Activated T-cell treated with anti-CD3 and anti-CD28 coated beads for 1 hour (primary cell): ENCODE data around the gene BCL11B.

Experiments
- DNase-seq: peaks from one replicate; pipeline ENCODE4 v3.0.0-alpha.2; 2020; ENCODE audit warnings: low read depth

The BCL11B gene

DNA sequence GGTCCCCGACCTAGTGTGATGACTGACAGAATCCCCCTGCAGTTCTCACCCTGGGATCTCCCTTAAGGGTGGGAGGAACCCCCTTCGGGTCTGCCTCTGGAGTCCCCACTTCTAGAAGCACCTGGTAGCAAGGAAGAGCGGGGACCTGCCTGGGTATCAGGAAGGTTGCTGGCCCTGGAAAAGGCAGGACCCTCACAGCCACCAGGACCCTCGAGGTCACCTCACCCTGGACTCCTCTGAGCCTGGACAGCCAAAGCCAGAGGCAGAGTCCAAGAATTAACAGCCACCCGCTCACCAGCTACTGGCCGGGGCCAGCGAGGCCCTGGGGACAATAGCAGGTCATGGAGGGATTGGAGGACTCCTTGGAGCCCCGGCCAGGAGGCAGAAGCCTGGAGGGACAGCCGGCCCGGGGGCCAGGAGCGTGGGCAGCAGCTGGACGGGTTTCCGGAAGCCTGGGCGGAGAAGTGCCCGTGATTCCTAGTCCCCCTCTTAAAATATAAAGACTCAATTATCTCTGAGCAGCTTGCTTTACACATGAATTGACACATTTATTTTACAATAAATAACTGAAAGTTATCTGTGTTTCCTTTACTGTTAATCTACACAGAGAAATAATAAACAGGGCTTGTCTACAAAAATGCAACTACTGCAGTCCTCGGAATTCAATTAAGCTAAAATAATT lies 17.5 kb downstream of the BCL11B start:
- no peak for DNase-seq

DNA sequence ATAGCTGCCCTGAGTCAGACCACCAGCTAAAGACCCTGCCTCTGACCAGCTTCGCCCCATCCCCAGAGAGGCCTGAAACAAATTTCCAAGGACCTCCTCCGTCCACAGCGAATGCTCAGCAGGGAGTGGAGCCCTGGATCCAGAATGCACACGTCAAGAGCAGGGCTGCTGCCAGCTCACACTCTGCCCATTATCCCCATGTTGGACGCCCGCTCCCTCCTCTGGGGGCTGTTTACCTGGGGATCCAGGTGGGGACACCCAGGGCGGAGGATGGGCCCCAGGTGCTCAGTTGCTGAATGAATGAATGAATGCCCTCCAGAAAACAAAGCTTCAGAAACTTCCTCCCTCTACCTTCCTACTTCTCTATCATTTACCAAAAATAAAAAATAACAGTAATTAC lies 18.1 kb downstream of the BCL11B start:
- no peak for DNase-seq

DNA sequence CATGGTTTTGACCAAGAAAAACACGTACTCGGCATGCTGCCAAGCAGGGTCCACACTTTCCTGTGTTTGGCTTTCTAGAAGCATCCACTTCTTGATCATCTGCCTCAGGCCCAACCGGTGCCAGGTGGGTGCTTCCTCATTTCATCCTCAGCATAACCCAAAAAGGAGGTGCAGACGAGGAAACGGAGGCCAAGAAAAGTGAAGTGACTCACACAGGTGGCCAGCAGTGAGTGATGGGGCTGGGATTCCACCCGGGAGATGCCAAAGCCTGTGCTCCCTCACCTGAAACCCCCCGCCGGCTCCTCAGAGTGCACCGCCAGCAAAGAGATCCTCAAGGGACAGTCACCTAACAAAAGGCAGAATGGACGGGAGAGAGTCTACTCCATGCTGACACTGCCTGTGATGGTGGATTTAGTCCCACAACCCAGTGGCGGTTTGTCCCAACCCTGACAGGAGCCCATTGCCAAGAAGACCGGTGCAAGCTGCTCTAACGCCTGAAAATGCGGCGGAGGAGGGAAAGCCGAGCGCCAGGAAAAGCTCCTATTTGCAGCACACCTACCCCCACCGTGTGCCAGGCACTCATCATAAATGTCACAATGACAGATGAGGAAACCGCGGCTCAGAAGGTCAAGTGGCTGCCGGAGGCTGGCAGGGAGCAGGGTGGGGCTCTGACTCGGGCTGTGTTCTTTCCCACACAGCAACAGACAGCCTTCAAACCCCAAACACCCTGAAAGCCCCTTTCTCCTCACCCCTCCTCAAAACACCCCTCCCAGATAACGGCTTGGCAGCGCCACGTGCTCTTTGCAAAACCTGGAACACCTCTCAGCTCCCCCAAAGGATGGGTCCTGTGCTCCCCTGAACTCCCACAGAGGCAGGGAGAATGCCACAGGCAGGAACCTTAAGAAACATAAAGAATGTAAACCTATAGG lies 18.8 kb downstream of the BCL11B start:
- no peak for DNase-seq

DNA sequence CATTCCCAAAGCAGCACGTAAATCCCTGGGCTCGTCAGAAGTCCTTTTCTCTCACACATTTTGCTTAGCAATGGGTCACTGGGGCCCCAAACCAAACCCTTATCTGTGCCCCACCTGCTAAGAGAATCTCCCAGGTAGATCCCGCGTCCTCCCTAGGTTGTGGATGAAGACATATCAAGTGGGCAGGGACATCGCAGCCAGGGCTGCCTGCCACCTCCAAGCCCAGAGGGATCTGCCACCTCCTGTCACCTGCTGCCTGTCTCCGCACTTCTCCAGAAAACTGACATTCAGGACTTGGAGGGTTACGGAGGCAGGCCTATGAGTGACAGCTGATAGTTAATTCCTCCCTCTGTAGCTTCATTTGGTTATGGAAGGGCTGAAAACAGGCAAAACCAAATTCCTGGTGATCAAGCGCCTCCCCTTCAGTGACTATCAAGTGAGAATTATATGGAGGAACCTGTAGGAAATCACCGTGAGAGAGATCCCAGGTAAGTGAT lies 19.5 kb downstream of the BCL11B start:
- DNase-seq: no peak

DNA sequence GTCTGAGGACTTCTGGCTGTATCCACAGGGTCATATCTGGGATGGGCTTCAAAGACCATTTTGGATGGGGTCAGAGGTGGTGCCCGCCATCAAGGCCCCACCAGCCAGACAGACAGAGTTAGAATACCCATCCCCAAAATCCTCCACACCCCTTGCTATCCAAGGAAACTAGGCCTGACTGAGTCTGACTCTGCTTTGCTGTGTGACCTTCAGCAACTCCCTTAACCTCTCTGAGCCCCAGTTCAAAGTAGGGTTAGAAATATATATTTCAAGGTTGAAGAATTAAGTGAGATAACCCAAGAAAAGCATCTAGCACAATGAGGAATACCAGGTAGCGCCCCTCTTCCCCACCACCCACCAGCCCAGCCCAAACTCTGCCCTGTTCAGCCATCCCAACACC lies 20.3 kb downstream of the BCL11B start:
- DNase-seq: no peak

DNA sequence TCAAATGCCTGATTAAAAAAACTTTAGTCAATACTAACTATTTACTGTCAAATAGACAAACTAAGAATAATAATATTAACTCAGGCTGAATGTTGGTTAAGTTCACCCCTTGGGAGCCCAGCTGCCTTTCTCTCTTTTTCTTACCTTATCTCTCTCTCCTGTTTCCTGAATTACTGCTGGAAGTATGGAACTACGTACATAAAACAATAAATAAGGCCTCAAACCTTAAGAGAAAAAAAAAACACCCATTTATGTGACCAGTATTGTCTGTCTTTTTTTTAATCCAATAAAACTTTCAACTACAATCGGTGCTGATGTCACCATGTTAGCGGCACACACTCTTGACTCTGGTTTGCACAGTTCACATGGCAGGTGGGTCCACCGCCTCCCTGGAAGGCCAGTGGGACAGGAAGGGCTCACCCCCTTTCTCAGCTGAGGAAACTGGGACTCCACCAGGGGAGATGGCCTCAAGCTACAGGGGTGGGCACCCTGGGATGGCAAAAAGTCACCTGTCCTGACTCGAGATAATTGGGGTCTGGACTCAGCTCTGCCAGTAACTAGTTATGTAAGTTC lies 21.3 kb downstream of the BCL11B start:
- DNase-seq: no peak

DNA sequence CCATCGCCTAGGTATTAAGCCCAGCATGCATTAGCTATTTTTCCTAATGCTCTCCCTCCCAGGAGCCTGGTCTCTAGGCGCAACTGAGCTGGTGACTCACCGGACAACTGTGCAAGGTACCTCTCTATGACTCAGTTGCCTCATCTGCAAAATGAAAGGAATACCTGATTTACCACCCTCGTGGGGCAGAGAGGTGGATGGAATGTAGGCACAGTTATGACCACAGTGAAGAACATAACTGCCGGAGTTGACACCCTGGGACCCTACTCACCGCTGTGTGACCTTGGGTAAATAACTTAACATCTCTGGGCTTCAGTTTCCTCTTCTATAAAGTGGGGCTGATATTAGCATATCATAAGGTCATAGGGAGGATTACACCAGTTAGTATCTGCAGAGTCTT lies 22.6 kb downstream of the BCL11B start:
- no peak for DNase-seq

DNA sequence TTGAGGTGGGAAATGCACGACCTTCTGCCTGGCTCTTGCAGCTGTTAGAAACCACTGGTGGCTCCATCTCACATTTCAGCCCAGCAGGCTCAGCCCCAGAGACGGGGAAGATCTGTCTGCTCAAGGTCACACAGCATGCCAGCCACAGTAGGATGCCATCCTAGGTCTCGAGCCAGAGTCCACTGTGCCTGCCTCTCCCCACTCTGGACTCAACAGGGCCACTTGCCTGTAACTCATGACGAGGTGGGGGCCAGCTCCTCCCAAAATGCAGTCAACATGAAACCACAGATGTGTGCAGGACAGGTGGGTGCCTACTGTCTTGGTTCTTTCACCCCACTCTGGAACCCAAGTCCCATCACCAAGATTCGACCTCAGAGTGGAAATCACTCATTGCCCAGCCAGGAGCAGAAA lies 23.2 kb downstream of the BCL11B start:
- no peak for DNase-seq

DNA sequence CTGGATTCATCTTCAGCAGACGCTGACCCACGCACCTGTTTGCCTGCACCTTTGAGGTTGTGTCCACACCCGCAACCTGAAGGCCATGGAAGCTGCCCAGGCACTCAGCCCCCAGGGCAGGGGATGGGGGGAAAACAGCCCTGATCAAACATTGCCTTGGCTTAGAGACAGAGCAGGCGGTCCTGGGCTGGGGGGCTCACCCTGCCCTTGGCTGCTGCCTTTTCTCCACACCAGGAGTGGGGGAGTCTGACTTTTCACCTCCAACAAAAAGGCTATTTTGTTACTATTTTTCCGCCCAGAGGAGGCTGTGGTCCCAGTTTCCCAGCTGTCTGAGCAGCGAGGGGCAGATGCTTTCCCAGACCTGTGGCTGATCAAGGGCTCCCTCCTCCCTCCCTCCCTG lies 24.2 kb downstream of the BCL11B start:
- no peak for DNase-seq

DNA sequence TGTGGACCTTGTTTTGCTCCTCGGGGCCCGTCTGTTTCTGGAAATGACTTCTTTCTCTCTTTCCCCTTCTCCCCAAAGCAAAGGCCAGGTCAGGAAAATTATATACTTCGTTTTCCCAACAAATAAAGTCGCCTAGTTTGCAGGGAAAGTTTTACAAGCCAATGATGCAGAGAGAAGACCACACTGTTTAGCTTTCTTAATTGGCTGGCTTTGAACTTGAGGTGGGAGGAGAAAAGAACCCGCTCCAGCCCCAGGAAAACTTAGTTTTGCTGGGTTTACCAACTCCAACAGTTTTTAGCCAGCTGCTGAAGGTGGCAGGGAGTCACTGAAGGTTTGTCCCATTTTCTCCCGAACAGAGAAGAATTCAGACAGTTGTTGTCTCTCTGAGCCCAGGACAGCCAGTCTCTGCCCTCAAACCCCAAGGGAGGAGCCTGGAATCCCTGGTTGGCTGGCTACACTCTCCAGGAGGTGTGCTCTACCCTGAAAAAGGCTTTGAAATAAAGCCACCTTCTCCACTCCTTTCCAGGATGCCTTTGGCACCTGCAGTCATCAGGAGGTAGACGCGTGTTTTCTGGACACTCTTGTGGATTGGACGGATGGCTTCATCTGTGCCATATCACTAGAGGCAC lies 24.8 kb downstream of the BCL11B start:
- DNase-seq: no peak

DNA sequence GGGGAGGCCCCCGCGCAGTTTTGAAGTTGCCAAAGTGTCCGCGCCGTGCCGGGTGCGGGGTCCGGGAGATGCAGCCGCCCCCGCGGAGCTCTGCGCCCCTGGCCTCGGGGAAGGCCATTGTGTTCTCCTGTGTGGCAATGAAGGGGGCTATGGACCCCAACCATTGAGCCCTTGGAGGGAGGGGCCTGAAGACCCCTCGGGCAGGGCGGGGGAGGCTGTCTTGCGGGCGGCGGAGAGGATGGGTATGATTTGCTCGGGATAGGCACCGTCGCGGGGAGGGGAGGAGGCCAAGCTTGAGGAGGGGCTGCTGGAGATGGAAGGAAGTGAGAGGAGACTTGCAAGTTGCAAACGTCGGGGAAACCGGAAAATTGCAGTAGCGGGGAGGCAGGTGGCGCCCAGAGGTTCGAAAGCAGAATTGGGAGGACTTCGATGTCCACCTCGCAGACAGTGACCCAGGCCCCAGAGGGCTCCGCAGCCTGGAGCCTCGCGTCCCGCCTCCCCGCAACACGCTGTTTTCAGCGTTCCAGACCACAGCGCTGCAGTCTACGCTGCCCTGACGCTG lies 25.4 kb downstream of the BCL11B start:
- DNase-seq: peak; percentile 51

DNA sequence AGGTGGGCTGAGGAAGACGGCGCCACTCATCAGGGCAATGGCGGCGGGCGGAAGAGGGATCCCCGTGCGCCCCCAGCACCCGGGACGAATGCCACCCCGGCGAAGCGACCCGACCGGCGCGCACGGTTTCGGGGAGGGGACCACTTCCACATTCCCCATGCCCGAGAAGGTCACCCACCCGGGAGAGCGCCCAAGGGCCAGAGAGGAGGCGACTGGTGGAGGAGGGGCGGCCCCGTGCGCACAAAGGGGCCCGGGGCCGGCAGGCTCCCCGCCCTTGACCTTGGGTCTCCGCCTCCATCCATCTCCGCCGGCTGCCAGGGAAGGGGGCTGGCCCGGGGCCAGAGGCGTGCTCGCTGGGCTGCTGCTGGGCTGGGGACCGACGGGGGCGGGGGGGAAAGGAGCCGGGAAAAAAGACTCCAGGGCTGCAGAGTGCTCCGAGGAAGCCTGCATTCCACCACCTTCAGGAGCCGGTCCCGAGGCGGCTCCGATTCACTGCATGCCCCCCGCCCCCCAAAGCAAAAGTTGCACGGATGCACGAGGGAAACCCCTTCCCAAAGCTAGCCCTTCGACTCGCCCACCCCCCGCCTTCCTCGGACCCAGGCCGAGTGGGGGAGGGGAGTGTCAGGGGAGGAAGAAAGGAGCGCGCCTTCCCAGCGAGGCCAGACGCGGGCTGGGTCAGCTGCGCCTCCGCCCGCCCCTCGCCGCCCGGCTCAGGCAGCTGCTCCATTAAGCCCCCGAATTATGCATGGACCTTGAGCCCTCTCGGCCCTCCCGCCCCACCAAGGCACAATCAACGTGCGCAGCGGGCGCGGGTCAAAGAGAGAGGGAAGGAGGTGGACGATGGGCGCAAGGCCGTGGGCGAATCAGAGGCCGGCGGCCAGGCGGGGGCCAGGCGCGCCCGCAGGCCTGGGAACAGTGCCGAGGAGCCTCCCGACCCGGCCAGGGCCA lies 26.2 kb downstream of the BCL11B start:
- no peak for DNase-seq

DNA sequence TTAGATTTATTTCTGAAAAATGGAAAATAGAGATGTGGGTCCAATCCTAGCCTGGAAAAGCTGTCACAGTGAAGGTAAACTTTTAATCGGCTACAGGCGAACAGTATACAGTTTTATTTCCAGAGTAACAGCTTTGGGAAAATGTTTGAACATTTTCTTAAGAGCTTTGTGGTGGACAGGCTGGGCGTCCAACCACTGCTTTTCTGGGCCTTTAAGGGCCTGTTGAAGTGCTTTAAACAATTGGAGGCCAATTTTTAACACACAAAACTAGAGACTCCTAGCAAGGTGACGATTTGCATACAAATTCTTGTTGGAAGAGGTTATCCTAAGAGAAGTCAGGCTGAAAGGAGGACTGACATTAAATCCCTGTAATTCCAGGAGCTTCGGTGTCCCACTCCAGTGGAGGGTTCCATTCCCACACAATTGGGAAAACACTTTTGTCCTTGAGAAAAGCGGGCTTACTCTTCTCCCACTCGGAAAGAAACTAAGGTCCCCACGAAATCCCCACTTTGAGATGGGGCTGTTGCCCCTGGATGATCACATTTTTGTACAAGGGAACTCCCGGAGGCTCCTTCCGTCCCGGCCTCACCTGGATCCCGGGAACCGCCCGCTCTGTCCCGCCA lies 26.9 kb downstream of the BCL11B start:
- DNase-seq: no peak

DNA sequence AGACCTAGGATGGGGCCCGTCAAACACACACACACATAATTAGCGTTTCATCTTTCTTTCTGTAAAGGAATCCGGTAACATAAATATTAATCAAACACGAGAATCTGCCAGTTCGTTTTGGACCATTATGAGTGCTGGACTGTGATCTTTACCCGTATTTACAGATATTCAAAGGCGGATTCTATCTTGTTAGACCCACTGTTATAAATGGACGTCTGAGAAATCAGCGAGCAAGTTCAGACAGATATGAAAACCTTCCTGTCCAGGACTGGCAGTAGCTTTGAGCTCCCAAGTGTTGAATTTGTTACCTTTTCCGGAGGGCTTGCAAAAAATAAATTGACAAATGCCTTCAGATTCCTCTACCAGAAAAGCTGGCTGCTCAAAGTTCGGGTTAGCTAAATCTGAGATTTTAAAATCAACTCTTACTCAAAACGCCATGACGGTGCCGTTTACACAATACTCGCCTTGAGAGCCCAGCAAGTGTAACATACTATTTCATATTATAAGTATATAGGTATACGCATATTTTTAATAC lies 27.6 kb downstream of the BCL11B start:
- no peak for DNase-seq

DNA sequence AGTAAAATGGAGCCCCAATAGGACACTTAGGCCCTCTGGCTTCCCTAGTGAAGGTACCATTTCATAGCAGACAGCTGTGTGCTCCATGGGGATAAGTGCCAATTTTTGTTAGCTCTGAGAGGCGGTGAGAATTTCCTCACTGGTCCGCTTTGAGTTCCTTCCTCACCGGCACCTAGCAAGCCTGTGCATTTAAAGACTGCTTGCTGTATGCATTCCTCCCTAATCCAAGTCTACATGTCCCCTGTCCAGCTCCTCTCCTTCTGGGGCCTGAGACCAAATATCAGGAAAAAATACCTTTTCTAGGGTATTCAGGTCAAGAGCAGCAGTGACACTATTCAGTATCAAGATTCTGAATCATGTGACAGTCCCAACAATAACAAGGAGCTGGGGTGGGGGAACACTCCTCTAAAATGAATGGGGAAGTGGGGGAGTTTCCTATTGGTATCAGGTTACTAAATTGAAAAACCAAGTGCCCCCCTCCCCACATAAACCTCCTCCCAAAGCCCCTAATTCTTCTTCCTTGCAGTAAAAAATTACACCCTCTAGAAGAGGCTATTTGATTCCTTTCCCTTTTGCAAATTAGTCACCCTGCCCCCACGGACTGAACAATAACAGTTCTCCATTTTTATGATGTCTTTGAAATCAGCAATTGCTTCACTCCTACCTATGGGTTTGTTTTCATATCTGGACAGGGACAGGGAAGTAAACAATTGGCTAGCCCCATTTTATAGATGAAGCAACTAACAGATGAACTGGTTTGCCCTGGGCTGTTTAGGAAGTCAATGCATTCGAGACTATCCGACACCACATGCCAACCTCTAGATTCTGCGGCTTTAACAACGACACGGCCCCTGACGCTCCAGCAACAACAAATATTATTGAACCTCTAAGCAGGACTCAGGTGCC lies 28.9 kb downstream of the BCL11B start:
- DNase-seq: no peak

DNA sequence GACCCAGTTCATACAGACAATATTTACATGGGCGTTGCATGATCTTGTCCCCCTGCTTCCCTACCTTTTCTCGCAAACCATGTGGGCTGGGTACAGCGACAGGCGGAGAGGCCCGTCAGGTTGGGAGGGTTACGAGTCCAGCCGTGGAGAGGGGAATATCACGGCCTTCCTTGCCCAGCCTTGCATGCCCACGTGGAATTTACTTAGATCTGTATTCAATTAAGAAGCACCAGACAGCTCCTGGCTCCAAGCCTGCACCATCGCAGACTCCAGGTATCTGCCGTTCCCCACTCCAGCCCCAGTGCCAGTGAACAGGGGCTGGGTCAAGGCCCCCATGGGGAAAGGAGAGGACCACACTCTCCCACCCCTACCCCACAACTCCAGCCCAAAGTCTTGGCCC lies 29.8 kb downstream of the BCL11B start:
- DNase-seq: no peak

DNA sequence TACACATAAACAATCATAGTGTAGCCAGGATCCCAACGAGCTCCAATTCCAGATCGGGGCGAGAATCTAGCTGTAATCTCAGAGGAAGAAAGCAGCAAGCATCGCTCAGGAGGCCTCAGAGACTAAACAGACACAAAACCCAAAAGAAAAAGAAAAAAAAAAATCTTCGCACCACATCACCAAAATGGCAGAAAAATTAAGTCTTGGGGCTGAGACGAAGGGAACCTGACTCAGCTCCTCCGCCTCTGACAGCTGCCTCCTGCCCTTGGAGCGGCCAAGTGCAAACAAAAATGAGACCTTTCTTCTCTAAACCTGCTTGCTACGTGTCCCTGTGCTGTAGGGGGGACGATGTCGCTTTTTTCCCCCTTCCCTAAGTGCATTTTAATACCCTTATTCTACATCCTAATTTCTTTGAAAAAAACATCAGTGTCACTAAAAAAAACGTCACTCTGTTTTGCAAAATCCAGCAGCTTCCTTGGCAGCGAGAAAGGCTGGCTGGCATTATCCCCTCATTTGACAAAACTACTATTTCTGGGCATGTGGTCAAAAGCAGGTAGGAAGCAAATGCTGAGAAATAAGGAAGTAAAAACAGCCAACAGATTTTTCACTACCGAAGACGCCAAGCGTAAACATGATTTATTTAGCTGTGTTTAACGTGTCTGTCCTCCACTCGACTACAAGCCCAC lies 30.5 kb downstream of the BCL11B start:
- DNase-seq: no peak

DNA sequence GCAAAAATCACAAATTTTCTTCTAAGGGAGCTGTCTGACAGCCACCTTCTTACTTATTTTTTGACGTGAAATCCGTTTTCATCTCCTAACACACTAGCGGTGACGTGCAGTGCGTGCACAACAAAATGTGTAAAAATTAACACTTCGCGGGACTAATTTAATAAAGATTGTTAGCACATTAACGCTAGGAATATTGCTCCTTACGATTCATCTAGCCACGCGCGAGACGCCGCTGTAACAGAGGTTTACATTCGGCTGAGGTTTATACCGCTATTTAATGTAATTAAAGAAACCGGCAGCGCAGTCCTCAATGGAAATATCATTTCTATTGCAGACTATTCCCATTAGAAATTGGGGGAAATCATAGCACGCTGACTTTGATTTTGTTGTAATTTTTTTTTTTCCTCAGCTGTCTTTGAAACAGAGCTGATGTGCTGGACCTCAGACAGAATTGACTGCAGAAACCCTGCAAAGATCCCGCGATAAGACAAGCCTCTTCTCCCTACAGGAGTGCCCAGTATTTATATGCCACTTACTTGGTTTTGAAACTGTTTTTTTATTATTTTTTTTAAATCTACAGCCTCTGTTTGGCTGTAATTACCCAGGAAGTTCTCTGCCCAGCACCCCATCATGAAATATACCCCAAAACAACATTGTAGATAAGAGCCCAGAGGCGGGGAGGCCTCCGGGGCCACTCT lies 31.2 kb downstream of the BCL11B start:
- no peak for DNase-seq
